Measurements from ENCODE around the gene JCHAIN.

GRCh38 chr4:70676554-70677090 lies 10.3 kb upstream of the JCHAIN start:
- no peak for TF ChIP-seq CTCF (IDR thresholded peaks at IDR 0.05; ENCODE audit: insufficient read depth, low read length, poor library complexity, severe bottlenecking)
- no peak for TF ChIP-seq EZH2phosphoT487 (conservative IDR thresholded peaks at IDR 0.05; ENCODE audit: low read length)

Data from SU-DHL-6 (cell line).